A549 (cell line): Measurements from ENCODE around the gene MEP1B. TPM values are rescaled to one million over a fixed set of nuclear protein-coding genes. Genes with fewer than 3 reads are reported as not detected.

Experiments used
- ATAC-seq, 2 experiments: fragments of 200-7000 bp in 1 of 2; fragments of >200 bp in 1 of 2; cut with Nextera tagmentation in 1 of 2; cut with Tn5 transposase in 1 of 2; 3 replicates each; pipeline versions ENCODE4 v1.8.0 to v1.9.1; 2018 to 2020; ENCODE audit warnings: mild to moderate bottlenecking in 1 of 2, moderate library complexity in 1 of 2
- CTCF ChIA-PET: fragments of 300-600 bp; sonication (Branson Sonifier 250); formaldehyde crosslinking; extraction: SDS; loops from one replicate; lab custom pipeline; 2021; ENCODE audit warnings: antibody characterized with exemption, inconsistent platforms; lab: Yijun Ruan, JAX
- POLR2A ChIA-PET: fragments of 350-600 bp; formaldehyde crosslinking; extraction: SDS; loops from one replicate; lab custom pipeline; 2021; ENCODE audit warnings: antibody characterized with exemption, inconsistent platforms; lab: Yijun Ruan, JAX
- DNase-seq, 2 experiments: peaks; one replicate each; pipeline versions ENCODE4 v3.0.0 to v3.0.0-alpha.2; 2011 to 2016; ENCODE audit warnings: low read depth in 1 of 2, low spot score in 1 of 2
- FAIRE-seq: peaks from 2 replicates; lab custom pipeline; 2011; peaks lifted over from hg19 to GRCh38; lab: Jason Lieb, UNC
- H3K27ac ChIP-seq, 2 experiments: fragments of >200 bp; sonication (Bioruptor Twin); formaldehyde crosslinking; 3 replicates each; pipeline ENCODE4 v1.5.1; 2016 to 2017
- H3K4me1 ChIP-seq: fragments of >200 bp; sonication (Bioruptor Twin); formaldehyde crosslinking; 3 replicates; pipeline ENCODE4 v1.6.1; 2016
- H3K4me2 ChIP-seq: fragments of >200 bp; sonication (Bioruptor Twin); formaldehyde crosslinking; 3 replicates; pipeline ENCODE4 v1.6.1; 2016
- H3K4me3 ChIP-seq: fragments of >200 bp; sonication (Bioruptor Twin); formaldehyde crosslinking; 3 replicates; pipeline ENCODE4 v1.5.1; 2016
- H3K9me3 ChIP-seq: fragments of >200 bp; sonication (Bioruptor Twin); formaldehyde crosslinking; 3 replicates; pipeline ENCODE4 v1.6.1; 2016
- CBX2 ChIP-seq: fragments of 200-600 bp; sonication (generic); IDR thresholded peaks from 2 replicates; pipeline ENCODE4 v1.6.1; 2016; ENCODE audit warnings: low read depth, mild to moderate bottlenecking, borderline replicate concordance
- CBX8 ChIP-seq: fragments of 200-600 bp; sonication (generic); IDR thresholded peaks from 2 replicates; pipeline ENCODE4 v1.6.1; 2016
- CHD4 ChIP-seq: fragments of 200-600 bp; sonication (generic); IDR thresholded peaks from 2 replicates; pipeline ENCODE4 v1.6.1; 2016; ENCODE audit warnings: antibody characterized with exemption, mild to moderate bottlenecking, borderline replicate concordance
- ESRRA ChIP-seq: fragments of 150-350 bp; IDR thresholded peaks from 2 replicates; pipeline ENCODE4 v1.6.1; 2014; ENCODE audit warnings: mild to moderate bottlenecking, low read length, borderline replicate concordance
- FOXS1 ChIP-seq: fragments of 250-450 bp; sonication (Bioruptor Pico); IDR thresholded peaks from 2 replicates; pipeline ENCODE4 v1.5.0; 2020; ENCODE audit warnings: mild to moderate bottlenecking, moderate library complexity
- GATA3 ChIP-seq: IDR thresholded peaks from 2 replicates; pipeline ENCODE4 v1.6.1; 2012; ENCODE audit warnings: borderline replicate concordance
- HDAC2 ChIP-seq: fragments of 200-600 bp; sonication (generic); IDR thresholded peaks from 2 replicates; pipeline ENCODE4 v1.6.1; 2016
- HMGXB4 ChIP-seq: fragments of 250-450 bp; sonication (Bioruptor Pico); IDR thresholded peaks from 2 replicates; pipeline ENCODE4 v1.5.0; 2021; ENCODE audit warnings: mild to moderate bottlenecking, moderate library complexity, borderline replicate concordance
- HOXB5 ChIP-seq: fragments of 250-450 bp; sonication (Bioruptor Pico); IDR thresholded peaks from 2 replicates; pipeline ENCODE4 v1.5.0; 2020; ENCODE audit warnings: mild to moderate bottlenecking, moderate library complexity
- KDM1A ChIP-seq: fragments of 200-600 bp; sonication (generic); IDR thresholded peaks from 2 replicates; pipeline ENCODE4 v1.6.1; 2016; ENCODE audit warnings: low read depth, mild to moderate bottlenecking
- KDM5A ChIP-seq: fragments of 200-600 bp; sonication (generic); IDR thresholded peaks from 2 replicates; pipeline ENCODE4 v1.6.1; 2016; ENCODE audit warnings: antibody characterized with exemption, mild to moderate bottlenecking
- MAX ChIP-seq: IDR thresholded peaks from 2 replicates; pipeline ENCODE4 v1.6.1; 2012
- MAZ ChIP-seq: fragments of 150-350 bp; IDR thresholded peaks from 2 replicates; pipeline ENCODE4 v1.6.1; 2014; ENCODE audit warnings: antibody characterized with exemption, low read depth, low read length, borderline replicate concordance
- NPAS2 ChIP-seq: fragments of 250-450 bp; sonication (Bioruptor Pico); IDR thresholded peaks from 2 replicates; pipeline ENCODE4 v1.8.0; 2022; ENCODE audit warnings: mild to moderate bottlenecking, moderate library complexity, borderline replicate concordance
- PBX3 ChIP-seq: IDR thresholded peaks from 2 replicates; pipeline ENCODE4 v1.6.1; 2012
- POLR2A ChIP-seq: IDR thresholded peaks from 2 replicates; pipeline ENCODE4 v1.6.1; 2012; ENCODE audit warnings: mild to moderate bottlenecking, low read length
- POLR2AphosphoS2 ChIP-seq: conservative IDR thresholded peaks from 2 replicates; pipeline ENCODE4 v1.6.1; 2012; ENCODE audit warnings: low read length, improper control_type of control experiment, inconsistent platforms
- REST ChIP-seq: fragments of 200-600 bp; sonication (generic); IDR thresholded peaks from 2 replicates; pipeline ENCODE4 v1.6.1; 2016; ENCODE audit warnings: antibody characterized with exemption, mild to moderate bottlenecking, moderate library complexity
- SREBF2 ChIP-seq: fragments of 450-650 bp; IDR thresholded peaks from 2 replicates; pipeline ENCODE4 v1.6.1; 2014; ENCODE audit warnings: mild to moderate bottlenecking, moderate library complexity
- TP53 ChIP-seq: fragments of 250-450 bp; sonication (Bioruptor Pico); IDR thresholded peaks from 2 replicates; pipeline ENCODE4 v1.5.0; 2021; ENCODE audit warnings: mild to moderate bottlenecking, moderate library complexity
- ZC3H11A ChIP-seq: fragments of 450-650 bp; IDR thresholded peaks from 2 replicates; pipeline ENCODE4 v1.6.1; 2014; ENCODE audit warnings: antibody characterized with exemption, mild to moderate bottlenecking
- WGBS: methylation state at CpG from one replicate; pipeline ENCODE4 v1.1.6; 2017; ENCODE audit errors: missing lambda C conversion rate; 5-methylcytosine and 5-hydroxymethylcytosine counted together
- polyA plus RNA-seq, 4 experiments: library from polyadenylated mRNA; depleted of rRNA in 3 of 4; stranded (reverse); fragments of >200 nt; fragmentation: RNase III in 1 of 4; extraction: RNeasy Plus Mini Kit Qiagen cat#74134 plus additional on column Dnase treatment in 1 of 4; gene quantifications; 2 replicates in 3 of 4; 3 replicates in 1 of 4; pipeline ENCODE4 v1.2.3, GENCODE V29; 2011 to 2017

MEP1B gene
- polyA plus RNA-seq, 2 of the 4 experiments (the other 2 are of a cell fraction) = 0.04 TPM; not detected in 1

GRCh38 chr18:32251466-32251865, 61.6 kb downstream of the MEP1B start:
- ChIA-PET POLR2A (no interaction called here), CTCF (interaction anchor here (0.8 to 0.9 kb wide), 2 partner anchors 93 to 298 kb away, joined by 3 read pairs; no protein-coding TSS in a partner anchor)
- ATAC-seq (no peak), FAIRE-seq (no peak), DNase-seq (no peak)
- TF ChIP-seq ZC3H11A (no peak), HDAC2 (no peak), CBX2 (no peak), FOXS1 (CRISPR knock-in tag) (no peak), NPAS2 (CRISPR knock-in tag) (no peak), HMGXB4 (CRISPR knock-in tag) (no peak), HOXB5 (no peak), CBX8 (no peak)
- Histone ChIP-seq H3K4me2 (no peak overlapping the region), H3K27ac (no peak overlapping the region), H3K4me1 (no peaks in the 10 kb centered on the region), H3K4me3 (no peak overlapping the region), H3K9me3 (no peaks in the 10 kb centered on the region)
- WGBS = 52% methylated on average over 3 of the region's 3 CpGs

- H3K9me3 ChIP-seq = no peaks in the 10 kb centered on the region
- no peaks in the 10 kb centered on the region for H3K4me1 ChIP-seq
- POLR2A ChIA-PET = no interaction called here
- TF ChIP-seq POLR2A = no peak
- no peak for TF ChIP-seq PBX3
- no peak for TF ChIP-seq ESRRA
- no peak for TF ChIP-seq REST
- no peak for TF ChIP-seq POLR2AphosphoS2
- no peak for TF ChIP-seq HDAC2
- TF ChIP-seq KDM1A = no peak
- TF ChIP-seq CBX2 = no peak
- no peak for TF ChIP-seq GATA3
- TF ChIP-seq CHD4 = no peak
- TF ChIP-seq SREBF2 = no peak
- no peak for TF ChIP-seq CBX8
- TF ChIP-seq KDM5A = no peak
- no peak for TF ChIP-seq TP53 (CRISPR knock-in tag)
- no peak for TF ChIP-seq MAX
- TF ChIP-seq HOXB5 = no peak
- no peak for TF ChIP-seq MAZ
- ATAC-seq (no peak), DNase-seq (no peak), FAIRE-seq (no peak)
- H3K4me2 ChIP-seq = no peak overlapping the region
- CTCF ChIA-PET = interaction anchor here (0.8 to 1.2 kb wide), 4 partner anchors 19 to 297 kb away, joined by 3 to 7 read pairs (median 3); partner anchors contain the start of gene GAREM1
- no peak overlapping the region for H3K4me3 ChIP-seq
- WGBS = 21% methylated on average over 8 of the region's 8 CpGs
- H3K27ac ChIP-seq = no peak overlapping the region
Measured at GRCh38 chr18:32252141-32252860, 62.5 kb downstream of the MEP1B start.
